ENCODE data around the gene PLCB2.

The PLCB2 gene

DNA sequence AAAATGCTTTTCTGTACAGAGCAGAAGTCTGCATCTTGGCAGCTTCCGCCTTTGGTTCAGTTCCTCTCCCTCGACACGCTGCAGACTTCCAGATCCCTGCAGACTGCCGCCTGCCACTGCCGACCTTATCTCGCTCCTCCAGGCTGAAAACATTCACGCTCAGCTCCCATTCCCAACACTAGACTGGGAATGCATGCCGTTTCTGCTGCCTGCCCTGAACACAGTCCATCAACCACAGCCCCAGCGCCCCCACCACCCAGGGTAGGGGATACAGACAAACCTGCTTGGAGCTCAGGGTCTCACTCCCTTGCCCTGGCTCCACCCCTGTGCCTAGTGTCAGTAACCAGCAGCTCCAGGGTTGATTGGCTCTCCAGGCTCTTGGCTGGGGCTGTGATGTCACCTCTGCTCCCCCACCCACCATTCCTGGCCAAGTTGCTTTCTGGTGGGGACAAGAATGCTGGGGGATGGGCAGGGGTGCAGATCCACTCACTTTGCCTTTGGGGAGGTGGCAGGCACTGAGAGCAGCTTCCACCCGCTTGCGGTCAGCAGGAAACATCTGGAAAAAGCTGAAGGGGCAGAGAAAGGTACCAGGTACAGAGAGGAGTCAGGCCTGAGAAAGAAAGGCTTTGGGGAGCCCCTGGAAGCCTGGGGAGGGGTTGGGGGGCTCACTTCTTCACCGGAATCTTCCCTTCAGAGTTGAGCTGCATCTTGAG is 6.1 kb downstream of the PLCB2 start:
- DNase-seq: no peak

DNA sequence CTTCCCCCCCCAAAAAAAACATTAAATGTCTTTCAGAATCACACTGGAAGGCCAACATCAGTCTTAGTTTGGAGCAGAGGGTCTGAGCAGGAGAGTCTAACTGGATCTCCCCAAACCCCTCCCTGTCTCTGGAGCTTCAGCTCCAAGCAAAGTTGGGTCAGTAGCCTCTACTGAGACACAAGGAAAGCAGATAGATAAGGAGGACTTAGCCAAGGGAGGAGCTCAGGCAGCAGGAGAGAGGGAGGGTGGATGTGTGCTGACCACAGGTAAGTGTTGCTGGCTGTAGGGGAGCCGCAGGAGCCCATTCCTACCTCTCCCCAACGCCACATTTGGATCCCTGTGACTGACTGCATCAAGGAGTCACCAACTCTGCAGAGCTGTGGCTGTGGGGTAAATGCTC is 7.0 kb downstream of the PLCB2 start:
- DNase-seq: no peak

DNA sequence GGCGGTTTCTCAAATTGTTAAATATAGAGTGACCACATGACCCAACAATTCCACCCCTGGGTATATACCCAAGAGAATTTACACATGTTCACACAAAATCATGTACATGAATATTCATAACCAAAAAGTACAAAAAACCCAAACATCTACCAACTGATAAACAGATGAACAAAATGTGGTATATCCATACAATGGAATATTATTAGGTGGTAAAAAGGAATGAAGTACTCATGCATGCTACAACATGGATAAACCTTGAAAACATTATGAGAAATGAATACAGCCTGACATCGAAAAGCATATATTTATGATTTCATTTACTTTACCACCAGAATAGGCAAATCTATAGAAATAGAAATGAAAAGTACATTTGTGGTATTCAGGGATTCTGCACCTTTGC is 7.4 kb downstream of the PLCB2 start:
- DNase-seq: no peak

DNA sequence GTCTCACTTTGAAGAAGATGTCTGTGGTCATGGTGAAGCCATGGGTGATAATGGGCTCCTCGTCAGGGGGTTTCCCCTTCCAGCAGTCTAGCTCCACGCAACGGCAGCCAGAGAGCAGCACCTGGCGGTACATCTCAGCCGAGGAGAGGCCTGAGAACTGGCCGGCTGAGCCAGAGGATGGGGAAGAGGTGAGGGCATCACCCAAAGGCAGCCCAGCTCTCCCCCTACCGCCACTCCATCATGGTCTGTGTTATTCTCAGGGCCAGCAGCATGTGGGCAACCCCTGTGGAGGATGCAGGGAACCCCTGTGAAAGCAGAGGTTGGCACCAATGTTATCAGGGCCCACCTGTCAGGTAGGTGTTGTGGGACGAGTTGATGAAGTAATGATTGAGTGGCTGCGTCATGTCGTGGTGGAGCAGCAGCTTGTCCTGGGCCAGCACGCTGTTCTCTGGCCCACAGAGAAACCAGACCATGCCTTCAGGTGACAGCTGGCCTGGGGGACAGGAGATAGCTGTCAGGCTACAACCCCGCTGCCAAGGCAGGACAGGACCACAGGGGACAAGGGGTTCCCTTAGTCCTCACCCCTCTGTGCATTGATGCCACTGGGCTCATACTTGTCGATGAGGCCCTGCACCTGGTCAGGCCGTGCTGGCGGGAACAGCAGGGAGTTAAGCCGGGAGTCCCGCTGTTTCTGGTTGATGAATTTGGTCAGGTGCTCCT is 9.4 kb downstream of the PLCB2 start:
- DNase-seq: no peak

DNA sequence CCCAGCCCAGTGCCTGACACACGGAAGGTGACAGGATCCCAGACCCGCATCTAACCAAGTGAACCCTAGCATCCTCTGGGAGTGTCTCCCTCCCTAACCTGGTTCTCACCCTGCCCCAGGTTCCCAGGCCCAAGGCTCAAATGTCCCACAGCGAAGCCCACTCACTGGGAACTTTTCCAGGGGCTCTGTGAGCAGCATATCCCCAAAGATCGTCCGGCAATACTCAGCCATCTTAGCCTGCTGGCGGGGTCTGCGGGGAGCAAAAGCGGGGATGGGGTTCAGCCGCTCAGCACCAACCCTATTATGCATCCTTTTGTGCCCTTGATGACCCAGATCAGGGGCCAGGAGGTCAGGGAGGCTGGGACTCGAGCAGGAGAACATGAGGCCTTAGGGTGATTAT is 10.4 kb downstream of the PLCB2 start:
- DNase-seq: no peak

DNA sequence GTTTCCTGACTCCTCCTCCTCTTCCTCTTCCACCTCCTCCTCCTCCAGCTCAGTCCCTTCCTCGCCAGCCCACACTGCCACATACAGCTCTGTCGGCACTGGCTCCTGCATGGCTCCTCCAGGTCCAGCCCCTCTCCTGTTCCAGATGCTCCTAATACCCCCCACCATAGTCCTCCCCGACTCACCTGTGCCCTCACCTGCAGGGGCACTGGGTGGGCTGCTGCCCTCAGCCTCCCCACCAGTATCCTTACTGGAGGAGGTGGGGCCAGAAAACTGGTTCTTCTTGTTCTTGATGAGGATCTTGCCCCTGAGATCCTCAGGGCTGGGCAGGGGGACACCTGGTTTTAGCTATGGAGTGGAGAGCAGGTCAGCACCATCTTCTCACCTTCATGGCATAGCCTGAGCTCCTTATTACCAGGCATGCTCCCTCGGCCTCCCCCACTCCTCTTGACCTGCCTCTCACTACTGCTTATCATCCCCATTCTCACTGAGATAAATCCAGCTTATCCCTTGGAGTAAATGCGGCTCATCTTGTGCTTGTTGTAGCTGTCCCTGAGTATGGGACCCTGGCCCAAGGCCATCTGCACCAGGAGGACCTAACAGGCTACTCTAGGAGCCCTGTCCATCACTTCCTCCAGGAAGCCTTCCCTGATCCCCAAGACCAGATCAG is 11.0 kb downstream of the PLCB2 start:
- no peak for DNase-seq

DNA sequence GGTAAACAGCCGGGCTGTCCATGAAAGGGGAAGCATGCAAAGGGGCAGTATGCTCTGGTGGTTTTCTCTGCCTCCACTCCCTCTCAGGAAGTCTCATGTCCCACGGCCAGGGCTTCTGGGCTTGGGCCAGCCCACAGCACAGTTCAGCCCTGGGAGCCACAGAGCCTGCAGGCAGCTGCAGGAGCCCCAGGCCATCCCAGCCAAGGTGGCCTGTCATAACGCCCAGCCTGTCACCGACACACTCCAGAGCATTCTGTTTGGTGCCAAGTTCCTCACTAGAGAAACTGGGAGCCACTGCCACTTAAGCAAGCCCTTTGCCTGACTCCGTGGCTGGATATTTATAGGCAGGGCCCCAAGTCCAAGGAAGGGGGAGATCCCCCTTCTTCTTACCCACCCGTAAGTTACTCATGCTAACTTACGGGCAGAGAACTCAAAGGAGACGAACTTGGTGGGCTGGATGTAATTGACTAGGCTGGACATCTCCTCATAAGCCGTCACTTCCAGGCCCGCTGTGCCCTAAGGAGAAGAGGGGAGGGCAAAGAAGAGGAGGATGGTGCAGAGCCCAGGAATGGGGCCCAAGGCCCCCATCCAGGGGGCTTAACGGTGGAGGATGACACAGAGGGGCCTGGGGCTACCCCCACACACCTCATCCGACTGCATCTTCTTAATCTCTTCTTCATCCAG is 11.7 kb downstream of the PLCB2 start:
- no peak for DNase-seq

DNA sequence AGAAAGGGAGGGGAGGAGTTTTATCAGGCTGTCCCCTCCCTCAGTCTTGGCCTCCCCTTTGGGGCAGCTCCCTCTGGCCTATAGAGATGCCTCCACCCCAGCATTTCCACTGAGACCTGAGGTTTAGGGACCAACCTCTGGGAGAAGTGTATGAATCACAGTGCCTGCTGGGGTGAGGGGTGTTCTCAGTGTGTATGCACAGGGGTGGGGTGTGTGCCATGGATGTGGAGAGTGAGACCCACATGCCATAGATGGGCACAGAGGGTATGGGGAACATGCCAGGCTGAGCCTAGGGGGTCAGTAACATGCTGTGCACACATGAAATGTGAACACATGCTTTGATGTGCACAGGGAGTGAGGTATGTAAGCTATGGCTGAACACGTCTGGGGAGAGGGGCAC is 12.4 kb downstream of the PLCB2 start:
- DNase-seq: no peak

DNA sequence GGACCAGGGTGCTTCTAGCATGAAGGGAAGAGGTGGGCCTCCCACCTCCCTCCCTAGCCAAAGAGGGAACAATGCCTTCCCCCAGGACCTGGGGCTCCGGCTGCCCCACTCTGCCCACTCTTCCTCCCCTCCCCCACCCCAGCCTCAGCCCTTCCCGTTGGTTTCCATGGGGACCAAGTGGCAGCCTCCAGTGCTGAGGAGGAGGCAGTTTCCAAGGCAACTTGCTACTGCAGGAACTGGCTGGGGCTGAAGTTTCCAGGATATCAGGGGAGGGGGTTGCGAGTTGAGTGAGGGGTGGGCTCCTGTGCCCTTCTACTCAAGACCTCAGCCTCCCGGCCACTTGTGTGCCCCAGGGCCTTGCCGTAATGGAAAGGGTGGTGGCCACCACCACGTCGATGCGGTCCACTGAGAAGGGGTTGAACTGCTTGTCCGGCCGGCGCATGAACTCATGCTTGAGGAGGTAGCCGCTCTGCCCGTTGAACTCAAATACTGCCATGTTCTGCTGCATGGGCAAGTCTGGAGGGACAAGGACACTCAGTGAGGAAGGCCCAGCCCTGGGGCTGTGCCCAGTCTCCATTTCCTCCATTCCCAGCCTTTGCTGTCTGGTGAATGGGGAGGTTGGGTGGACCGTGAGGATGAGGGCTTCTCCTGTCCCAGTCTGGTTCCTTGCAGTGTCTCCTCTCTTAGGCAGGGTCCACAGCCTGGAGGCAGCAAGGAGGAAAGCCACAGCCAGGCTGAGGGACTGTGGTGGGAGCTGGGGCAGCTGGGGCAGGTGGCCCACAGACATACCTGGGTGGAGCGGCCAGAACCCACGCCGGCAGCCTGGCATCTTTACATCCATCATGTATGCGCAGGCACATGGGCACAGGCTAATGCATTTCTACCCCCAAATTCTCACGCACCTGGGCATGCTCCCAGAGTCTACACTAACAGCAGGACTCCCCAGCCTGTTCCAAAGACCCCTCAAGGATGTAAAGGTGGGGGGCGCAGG is 13.5 kb downstream of the PLCB2 start:
- DNase-seq: no peak

DNA sequence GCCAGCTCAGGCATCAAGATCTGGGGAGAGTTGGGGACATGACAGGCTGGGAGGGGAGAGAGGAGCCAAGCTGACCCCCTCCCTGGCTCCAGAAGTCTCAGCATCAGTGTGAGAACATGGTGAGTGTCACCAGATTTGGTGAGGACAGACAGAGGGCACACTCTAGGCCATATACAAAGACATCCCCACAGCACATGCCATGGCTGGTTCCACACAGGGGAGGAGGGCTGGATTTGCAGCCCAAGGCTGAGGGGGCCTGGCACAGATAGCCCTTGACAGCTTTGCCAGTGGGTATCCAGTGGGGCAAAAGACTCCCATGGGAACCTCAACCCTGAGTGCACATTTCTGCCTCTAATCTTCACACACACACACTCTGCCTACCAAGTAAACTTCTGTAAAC is 14.7 kb downstream of the PLCB2 start:
- DNase-seq: no peak

DNA sequence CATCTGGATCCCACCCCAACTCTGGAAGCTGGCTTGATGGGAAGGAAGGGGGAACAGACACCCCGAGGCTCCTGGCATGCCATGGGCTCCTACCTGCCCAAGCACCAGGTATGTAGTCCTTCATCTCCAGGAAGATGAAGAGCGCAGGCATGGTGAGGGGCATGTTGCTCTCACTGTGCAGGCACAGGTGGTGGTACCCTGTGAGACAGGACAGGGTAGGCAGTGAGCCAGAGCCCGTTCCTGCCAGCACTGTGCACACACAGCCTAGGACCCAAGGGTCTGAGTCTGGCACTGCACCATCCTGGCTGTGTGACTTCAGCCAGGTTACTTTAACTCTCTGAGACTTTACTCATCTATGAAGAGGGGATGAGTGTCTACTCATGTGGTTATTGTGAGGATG is 15.5 kb downstream of the PLCB2 start:
- no peak for DNase-seq

DNA sequence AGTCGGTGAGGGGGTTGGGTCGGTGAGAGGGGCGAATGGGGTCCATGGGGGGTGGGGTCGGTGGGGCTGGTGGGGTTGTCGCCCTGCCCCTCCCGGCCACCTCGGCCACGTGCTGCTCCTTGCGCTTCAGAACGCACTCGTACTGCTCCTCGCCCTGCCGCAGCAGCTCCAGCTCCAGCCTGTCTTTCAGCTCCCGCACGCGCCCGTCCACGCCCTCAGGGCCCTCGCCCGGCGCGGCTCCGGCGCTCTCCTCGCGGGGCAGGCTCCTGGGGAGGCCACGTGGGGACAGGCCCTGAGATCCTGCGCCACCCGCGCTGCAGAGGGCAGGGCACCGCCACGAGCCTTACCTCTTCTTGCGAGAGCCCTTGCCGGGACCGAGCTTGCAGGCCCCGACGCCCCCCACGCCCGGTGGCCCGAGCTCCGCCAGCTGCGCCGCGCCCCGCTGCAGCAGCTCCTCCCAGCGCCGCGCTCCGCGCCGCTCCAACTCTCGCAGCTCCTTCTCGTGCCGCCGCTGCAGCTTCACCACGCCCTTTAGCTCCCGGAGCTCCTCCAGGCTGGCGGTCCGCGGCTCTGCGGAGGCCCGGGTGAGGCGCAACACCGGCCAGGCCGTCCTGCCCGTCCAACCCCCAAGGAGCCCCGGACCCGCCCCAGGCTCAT is 16.7 kb downstream of the PLCB2 start:
- DNase-seq: no peak

DNA sequence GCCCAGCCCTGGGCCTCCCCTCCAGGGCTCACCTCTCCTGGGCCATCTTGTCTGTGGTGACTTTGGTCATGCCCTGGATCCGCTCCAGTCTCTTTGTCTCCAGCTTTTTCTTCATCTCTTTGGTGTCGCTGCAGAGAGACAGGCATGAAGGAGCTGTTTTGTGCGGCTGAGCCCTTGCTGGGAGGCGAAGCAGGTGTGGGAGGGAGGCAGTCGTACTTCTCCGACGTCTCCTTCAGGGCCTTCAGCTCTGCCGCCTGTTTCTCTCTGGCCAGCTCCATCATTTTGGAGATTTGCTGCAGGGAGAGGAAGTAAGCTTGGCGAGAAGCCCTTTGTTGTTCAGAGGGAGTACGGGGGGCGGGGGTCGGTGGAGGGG is 17.2 kb downstream of the PLCB2 start:
- no peak for DNase-seq

DNA sequence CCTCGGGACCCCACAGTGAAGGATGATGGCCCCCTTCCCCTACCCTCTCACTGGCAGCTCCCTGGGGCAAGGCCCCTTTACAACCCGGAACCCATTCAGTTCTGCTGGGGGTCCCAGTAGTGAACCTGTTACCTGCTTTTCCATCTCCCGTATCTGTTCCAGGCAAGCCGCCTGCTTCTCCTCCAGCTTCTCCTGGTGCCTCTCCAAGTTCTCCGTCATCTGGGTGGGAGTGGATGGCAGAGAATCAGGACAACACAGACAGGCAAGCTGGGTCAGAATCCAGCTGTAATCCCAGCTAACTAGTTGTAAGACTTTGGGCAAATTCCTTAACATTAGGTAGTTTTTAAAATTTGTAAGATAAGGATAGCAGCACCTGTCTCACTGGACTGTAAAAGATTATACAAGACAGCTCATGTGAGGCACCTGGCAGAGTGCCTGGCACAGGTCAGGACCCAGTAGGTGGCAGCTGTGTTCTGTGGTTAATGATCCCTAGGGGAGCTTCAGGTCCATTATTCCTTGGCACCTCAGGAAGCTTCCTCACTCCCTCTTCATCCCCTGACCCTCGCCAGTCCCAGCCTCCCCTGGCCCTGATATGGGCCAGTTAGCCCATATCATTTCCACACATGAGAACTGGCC is 18.5 kb downstream of the PLCB2 start:
- DNase-seq: no peak

DNA sequence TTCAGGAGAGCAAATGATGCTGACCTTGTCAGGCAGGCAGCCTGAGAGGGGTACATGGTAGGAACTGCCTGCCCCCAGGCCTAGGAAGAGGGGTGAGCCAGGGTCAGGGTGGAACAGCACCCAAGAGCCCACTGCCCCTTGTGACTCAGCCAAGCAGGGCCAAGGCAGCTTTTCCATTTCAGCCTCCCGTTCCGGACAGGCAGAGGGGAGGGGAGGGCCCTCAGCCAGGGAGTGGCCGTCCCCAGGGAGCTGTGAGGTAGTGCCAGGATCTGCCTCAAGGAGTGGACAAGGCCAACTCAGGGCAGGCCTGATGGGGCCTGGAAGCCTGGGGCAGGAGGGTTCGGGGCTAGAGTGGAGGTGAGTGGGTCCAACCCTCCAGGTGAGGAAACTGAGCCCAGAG is 19.8 kb downstream of the PLCB2 start:
- DNase-seq: no peak

DNA sequence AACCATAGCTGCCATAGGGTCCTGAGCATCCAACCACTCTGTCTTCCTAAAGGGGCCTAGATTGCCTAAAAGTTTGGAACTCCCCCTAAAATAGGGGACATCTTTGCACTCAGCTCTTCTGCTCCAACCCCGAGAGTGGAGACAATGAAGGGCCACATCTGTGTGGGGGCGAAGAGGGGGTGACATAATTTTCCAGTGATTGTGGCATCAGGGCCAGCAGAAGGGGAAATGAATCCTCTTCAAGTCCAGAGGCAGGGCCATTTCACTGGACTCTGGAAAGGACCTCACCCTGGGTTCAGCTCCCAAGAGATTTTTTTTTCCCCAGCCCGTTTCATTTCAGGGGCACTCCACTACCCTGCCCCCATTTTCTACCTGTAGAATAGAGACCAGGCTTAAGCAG is 20.2 kb downstream of the PLCB2 start:
- no peak for DNase-seq

DNA sequence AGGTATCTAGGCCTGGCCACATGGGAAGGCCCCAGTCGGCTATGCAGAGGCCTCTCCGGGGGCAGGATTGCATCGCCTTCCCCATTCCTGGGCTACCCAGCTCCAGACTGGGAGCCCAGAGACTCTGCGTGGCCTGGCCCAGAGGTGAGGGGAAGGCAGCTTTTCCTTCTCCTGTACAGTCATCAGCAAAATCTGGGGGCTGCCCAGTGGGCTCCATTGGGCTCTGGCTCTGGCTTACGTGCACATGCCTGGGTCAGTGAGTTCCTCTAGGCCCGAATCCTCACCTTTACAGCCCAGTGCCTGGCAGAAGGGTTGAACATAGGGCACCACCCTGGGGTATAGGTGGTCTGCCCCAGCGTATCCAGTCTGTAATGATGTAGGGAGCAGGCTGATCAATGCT is 20.9 kb downstream of the PLCB2 start:
- DNase-seq: no peak

DNA sequence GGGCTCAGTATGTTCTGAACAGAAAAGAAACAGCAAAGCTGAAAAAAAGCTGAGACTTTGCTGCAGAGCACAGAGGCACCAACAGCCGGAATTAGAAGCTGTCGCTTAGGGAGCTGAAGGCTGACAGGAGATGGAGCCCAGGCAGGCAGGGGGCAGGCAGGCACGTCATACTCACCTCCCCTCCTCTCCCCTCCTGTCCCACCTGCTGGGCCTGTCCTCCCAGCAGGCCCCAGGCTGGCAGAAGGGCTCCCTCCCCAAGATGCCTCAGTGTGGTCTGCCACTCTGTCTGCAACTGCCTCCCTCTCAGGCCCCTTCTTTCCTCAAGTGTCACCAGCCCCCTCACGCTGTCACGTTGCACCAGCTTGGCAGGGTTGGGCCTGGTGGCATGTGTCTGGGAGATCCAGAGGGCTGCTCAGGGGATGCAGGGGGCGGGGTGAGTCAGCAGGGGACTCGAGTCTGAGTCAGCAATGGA is 21.6 kb downstream of the PLCB2 start:
- no peak for DNase-seq

DNA sequence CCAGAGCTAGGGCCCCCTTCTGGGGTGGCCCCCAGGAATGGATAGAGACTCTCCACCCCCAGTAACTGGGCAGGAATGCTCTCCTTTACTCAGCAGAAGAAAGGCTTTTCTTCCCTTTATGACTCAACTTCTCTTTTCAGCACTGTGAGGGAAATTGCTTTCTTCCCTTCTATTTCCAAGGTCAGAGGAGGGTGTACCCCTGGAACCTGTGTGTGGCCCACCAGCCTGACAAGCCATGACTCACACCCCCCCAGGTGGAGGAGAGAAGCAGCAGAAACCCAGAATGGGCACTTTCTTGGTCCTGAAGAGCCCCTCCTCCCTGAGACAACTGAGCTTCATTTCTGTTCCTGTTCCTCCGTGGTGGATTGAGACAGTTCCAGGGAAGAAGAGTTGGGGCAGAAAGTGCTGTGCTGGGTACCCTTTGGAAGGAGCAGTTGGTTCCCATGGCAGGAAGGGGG is 22.2 kb downstream of the PLCB2 start:
- DNase-seq: no peak

DNA sequence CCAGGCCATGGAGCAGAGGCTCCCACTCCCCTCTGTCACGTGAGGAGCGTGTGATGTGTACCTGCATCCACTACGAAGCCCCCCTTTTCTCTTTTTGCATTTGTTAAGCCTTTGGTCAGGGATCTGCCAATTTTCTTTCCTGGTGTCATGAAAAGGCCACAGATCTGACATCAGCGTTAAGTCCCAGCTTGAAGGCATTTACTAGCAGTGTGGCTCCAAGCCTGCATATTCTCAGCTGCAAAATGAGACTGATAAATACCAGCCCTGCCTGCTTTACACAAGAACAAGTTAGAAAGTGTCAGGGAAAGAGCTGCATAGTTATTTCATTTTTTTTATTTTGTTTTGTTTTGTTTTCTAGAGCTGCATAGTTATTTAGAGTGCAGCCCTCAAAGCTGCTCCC is 22.6 kb downstream of the PLCB2 start:
- DNase-seq: no peak

DNA sequence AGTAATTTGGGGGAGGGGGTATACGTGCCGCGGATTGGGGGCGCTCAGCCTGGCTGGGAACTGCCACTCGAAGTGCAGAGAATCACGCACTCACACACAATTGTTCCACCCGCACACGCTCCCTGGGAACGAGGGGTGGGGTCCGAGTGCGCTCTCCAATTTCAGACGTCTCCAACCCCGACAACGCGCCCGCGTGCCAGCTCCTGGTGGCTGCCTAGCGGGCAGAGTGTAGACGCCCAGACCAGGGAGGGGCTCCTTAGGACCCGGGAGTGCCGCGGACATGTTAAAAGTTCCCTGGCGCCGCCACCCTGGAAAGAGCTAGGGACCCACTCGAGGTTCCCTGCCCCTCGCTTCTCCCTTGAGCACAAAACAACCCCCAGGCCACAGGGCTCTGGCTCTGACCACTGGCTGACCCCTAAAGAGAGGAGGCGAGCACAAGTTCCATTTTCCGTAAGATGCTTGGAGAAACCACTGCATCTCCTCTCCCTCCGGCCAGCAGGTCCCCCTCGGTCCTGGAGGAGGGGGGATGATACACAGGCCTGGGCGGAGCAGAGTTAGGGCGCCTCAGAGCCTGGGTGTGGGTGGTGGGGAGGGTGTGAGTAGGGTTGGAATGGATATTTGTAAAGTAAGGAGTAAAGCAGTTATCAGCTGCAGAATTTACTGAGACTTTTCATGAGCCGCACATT is 24.0 kb downstream of the PLCB2 start:
- no peak for DNase-seq
